ENCODE data around the gene TNFRSF12A.

Gene TNFRSF12A

DNA sequence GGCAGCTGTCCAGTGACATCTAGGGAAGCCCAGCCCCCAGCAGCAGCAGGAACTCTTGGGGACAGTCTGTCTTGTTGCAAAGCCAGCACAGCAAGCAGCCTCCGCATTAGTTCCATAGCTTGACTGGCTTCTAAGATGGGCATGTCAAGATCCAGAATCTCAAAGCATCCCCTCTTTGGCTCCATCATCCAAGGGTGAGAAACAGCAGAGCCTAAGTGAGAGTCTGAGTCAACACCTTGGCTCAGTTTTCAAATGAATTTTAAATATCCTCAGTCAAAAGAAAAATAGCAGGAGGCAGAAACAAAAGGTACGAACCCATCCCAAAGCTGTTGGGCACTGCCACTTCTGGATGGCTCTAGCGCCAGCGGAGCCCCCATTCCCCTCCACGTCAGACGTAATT, 5.2 kb upstream of the TNFRSF12A start:
- DNase-seq (ENCODE audit: low read depth), result no peak
- no peak overlapping the region for H3K4me3 ChIP-seq (ENCODE audit: low read depth, low read length)
- no peak for TF ChIP-seq CTCF (IDR thresholded peaks at IDR 0.05; ENCODE audit: control insufficient read depth, extremely low read depth, insufficient read depth)

DNA sequence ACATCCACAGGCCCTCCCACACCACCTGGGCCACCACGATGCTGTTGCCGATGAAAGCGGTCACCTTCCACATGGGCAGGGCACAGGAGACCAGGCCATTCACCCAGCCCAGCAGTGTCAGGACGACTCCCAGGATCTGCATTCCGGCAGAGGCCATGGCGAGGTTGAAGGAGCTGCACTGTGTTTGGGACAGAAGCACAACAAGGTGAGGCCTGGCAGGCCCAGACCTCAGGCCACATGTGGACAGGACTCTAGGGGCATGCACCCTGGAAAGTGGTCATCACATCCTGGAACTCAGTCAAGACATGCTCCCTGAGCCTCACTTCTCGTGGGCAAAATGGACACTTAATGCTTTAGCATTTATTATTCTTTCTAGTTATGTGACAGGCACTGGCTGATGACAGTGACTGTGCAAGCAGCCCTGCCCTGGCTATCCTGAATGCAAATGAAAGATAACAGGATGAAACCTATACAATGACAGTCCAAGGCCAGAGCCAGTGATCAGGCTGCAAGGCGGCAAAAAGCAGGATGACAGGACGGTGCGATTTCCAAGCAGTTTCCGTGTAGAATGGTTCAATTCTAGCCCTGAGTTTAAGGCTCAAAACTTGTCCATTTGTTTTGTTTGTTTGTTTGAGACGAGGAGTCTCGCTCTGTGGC, 4.2 kb upstream of the TNFRSF12A start:
- DNase-seq (ENCODE audit: low read depth), result no peak
- TF ChIP-seq CTCF (IDR thresholded peaks at IDR 0.05; ENCODE audit: control insufficient read depth, extremely low read depth, insufficient read depth), result no peak
- no peak overlapping the region for H3K4me3 ChIP-seq (ENCODE audit: low read depth, low read length)

DNA sequence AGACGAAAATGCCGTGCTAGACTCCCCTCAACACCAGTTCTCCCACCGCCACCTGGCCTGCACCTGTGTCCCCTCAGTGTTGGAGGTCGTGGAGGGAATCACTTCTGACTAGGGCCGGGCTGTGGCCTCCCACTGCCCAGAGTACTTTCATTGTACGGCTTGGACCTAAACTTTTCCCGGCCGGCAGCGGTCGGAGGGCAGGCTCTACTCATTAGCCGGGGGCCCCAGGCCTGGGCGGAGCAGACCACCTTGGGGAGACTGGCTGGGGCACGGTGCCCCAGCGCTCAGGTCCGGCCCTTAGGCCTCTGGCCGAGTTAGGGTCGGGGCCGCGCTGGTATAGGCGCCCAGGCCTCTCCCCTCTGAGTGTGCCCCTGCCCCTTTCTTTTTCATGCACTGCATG, 2.8 kb upstream of the TNFRSF12A start:
- TF ChIP-seq CTCF (IDR thresholded peaks at IDR 0.05; ENCODE audit: control insufficient read depth, extremely low read depth, insufficient read depth), result no peak
- no peak for DNase-seq (ENCODE audit: low read depth)
- H3K4me3 ChIP-seq (ENCODE audit: low read depth, low read length), result no peak overlapping the region

DNA sequence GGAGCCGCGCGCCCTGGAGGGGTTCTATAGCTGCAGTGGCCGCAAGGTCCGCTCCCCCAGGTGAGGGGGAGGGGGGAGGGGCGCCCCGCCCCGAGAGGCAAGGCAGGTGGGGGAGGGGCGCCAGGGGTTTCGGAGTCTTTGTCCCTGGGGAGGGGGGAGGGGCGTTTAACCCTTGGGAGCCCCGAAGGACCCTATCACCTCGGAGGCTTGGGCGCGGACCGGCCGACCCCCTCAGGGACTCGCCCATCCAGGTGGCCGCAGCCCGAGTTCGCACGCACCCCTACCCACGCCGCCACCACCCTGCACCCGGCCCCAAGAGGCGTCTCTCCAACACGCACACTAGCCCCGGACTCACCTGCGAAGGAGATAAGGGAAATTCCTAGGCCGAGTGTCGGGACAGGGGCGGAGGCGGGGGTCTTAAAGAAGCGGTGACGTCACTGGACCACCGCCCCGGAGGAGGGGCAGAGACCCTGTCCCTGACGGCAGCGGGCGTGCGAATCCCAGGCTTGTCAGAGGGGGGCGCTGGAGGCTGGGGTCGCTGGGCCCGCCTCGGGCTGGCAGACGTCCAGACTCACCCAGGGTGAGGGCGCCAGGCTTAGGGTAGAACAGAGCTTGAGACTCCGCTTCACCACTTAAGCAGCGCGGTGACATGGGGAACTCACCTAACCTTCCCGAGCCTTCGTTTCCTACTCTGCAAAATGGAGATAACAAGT, 2.2 kb upstream of the TNFRSF12A start, which contains the start of gene CLDN6:
TSS of gene CLDN6 (minus strand) at position 390 of the 713 bp plus-strand sequence. CDS start 2,162 bp downstream, outside the sequence.
- no peak for DNase-seq (ENCODE audit: low read depth)
- H3K4me3 ChIP-seq (ENCODE audit: low read depth, low read length), result no peak within 1 kb of the TSS
- no peak for TF ChIP-seq CTCF (IDR thresholded peaks at IDR 0.05; ENCODE audit: control insufficient read depth, extremely low read depth, insufficient read depth)

GRCh38 chr16:3019594-3020246, 448 bp upstream of the TNFRSF12A start:
- H3K4me3 ChIP-seq (ENCODE audit: low read depth, low read length), result peak overlapping the region; percentile 66
- DNase-seq (ENCODE audit: low read depth), result no peak
- TF ChIP-seq CTCF (IDR thresholded peaks at IDR 0.05; ENCODE audit: control insufficient read depth, extremely low read depth, insufficient read depth), result no peak

- TF ChIP-seq CTCF (IDR thresholded peaks at IDR 0.05; ENCODE audit: control insufficient read depth, extremely low read depth, insufficient read depth), result no peak
- peak overlapping the region; percentile 66 for H3K4me3 ChIP-seq (ENCODE audit: low read depth, low read length)
- DNase-seq (ENCODE audit: low read depth), result no peak
Measured at GRCh38 chr16:3020604-3021448, 658 bp downstream of the TNFRSF12A start.
